Umbilical cord (tissue), 2 donors: ENCODE results near the gene STARD3. TPM values are rescaled to one million over a fixed set of nuclear protein-coding genes. Genes with fewer than 3 reads are reported as not detected.
"Not testable (repeated sequence)": the region's sequence is repeated elsewhere in the genome, so short reads cannot be mapped to it uniquely, and the experiment has no call there.

ENCODE experiments used
- DNase-seq: peaks from one replicate; pipeline ENCODE4 v3.0.0-alpha.2; 2015; ENCODE audit warnings: low spot score
- total RNA-seq: library from RNA; depleted of rRNA; stranded (reverse); fragments of >200 nt; gene quantifications from one replicate; pipeline ENCODE4 v1.2.3, GENCODE V29; 2014; ENCODE audit warnings: low replicate concordance; ENCODE audit not compliant: insufficient read depth

Gene STARD3
- total RNA-seq, result 20.5 TPM

DNA sequence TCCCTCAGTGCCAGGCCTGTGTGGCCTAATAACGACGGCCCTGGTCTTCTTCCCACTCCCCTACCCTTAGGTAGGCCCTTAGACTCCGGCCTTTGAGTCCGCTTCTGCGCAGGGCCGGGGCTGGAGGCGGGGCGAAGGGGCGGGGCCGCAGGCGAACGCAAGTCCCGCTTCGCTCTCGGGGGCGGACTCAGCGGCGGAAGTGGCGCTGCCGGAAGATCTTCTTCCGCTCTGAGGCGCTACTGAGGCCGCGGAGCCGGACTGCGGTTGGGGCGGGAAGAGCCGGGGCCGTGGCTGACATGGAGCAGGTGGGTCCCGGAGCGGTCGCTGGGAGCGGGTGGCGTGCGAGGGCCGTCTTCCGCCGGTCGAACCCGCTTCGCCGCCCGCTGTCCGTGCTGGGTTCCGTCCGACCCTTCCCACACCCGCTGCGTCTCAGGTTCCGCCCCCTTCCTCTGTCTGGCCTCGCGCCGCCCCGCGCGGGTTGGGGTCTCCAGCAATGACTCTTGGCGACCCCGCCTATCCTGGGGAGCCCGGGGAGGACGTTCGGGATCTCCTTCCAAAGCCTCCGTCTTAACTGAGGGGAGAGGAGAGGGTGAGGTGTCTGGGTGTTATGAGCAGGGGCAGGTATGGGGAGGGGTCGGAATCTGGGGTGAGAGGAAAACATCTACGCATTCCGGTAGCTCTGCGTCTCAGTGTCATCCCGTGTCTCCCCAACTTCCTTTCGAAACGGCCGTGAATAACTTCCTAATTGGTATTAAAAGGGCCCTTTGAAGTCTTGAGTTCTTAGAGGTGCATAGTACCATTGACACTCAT lies at the start of gene STARD3:
TSS of gene STARD3 (plus strand) at position 218 of the 810 bp plus-strand sequence. CDS start 16,388 bp downstream, outside the sequence.
- DNase-seq, result peak; percentile 92

DNA sequence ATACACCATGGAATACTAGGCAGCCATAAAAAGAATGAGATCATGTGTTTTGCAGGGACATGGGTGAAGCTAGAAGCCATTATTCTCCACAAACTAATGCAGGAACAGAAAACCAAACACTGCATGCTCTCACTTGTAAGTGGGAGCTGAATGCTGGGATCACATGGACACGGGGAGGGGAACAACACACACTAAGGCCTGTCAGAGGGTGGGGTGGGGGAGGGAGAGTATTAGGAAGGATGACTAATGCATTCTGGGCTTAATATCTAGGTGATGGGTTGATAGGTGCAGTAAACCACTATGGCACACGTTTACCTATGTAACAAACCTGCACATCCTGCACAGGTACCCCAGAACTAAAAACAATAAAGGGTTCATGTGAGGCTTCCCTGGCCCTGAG lies 46.8 kb upstream of the STARD3 start:
- DNase-seq, result not testable (repeated sequence)

DNA sequence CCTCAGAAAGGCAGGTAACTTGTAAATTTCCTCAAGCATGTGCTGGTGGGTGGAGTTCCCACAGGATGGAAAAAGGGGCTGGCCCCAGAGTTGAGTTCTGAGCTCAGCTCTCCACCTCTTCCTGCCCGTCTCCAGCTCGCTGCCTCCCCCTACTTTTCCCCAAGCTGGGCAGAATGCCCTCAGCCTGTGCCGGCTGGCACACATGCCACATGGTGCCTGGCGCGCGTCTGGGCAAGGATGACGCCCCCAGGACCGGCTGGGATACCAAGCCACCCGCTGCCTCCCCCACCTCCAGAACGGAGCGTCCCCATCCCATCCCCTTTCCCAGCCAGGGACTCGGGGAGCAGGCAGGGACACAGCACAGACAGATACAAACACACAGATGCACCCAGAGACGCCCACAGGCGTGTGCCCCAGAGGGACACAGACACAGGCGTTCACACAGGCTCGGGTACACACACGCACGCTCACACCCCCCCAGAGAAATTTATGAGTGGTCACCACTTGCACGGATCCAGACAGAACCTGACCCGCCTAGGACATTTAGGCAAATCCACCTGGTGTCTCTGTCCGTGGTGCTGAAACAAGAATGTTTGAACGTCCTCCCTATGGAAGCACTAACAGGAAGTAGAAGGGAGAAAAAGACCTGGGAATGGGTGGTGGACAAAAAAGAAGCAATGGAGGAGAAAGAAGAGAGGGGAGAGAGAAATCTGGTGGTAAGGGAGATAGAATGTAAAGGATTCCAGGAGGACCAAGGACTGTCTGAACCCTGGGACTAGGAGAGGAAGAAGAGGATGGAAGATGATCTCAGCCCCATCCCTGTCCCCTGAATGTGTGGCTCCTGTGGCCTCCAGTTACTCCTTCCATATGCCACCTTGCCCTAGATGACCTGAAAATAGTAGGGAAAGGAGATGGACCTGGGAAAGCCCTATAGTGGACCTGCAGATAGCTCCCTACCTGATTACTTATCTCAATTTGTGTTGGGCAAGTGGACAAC lies 44.7 kb upstream of the STARD3 start:
- peak; percentile 60 for DNase-seq

DNA sequence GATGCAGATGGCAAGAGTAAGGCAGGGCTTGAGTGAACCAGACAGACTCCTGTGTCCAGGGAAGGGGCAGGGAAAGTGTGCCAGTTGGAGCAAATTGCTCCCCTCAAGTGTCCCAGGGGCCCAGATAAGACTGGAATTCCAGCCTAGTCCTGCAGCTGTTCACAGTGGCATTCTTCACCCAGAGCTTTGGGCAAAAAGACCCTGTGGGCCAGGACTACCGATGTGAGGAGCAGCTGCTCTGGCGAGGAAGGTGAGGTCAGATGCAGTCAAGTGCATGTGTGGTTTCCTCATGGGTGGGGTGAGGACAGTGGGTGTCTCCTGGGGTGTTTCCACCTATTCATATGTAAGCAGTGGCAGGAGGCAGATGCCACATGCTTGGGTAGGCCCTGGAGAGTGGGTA lies 43.6 kb upstream of the STARD3 start:
- no peak for DNase-seq

DNA sequence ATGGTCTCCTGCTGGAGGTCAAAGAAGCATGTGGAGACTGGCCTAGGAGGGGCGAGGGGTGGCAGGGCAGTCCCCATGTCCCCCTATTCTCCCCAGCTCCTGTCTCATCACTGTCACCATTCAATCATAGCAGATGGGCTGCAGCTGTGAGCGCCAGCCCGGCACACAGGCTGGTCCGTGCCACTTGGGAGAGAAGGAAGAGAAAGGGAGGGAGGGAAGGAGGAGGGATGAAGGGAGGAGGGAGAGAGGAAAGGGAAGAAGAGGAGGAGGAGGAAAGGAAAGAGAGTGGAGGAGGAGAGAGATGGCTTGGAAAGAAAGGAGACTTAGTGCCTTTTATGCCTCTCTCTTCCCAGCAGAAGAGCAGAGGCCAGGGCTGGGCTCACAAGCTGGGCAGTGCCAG lies 41.6 kb upstream of the STARD3 start:
- DNase-seq, result no peak

DNA sequence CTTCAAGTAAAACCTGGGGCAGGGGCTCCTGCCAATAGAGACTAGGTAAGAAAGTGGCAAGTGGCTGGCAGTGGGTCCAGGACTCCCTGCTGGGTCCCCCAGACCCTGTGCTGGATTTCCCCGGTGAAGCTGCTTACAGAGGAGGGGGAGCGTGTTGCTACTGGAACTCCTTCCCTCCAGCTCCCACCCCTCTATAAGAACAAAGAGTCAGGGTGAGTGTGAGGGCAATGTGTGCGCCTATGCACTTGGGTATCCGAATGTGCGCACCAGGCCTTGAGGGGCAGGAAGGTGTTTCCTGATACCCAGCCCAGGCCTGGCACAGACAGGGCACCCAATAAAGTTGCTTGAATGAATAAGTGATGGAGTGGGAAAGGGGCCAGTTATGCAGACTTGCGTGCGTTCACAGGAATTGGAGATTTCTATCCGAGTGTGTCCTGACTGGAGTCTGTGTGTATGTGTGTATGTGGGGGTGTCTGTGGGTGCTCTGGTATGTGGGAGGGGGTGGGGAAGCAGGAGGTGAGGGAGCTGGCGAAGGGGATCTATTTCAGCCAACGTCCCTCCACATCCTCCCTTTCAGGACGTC lies 40.9 kb upstream of the STARD3 start:
- DNase-seq, result no peak

DNA sequence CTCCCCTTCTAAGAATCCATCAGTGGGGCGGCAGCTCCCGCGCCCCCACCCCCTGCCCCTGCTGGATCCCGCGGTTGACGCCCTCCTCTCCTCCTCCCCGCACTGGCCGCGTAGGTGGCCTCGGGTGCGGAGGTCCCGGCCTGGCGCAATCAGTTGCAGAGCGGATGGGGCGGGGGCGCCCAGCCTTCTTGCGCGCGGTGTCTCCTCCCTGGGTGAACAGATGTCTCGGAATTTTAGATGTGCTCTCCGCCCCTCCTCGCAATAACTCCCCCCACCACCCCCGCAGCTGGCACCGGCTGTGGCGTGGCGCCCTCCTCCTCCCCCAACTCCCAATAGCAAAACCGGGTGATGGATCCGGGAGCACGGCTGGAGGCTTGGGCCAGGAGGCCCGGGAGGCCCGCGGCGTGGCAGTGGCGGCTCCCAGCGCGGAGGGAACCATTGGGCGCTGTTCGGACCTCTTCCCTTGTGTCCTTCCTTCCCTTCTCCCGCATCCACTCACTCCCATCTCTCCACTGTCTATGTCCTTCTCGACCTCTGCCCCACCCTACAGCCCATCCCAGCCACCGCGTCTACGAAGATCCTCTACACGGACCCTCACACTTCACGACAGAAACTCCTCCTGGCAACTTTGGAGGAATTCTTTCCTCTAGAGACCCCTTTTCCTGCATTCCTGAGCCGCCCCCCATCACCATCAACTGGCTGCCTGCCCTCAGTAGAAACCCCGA lies 40.2 kb upstream of the STARD3 start:
- no peak for DNase-seq

DNA sequence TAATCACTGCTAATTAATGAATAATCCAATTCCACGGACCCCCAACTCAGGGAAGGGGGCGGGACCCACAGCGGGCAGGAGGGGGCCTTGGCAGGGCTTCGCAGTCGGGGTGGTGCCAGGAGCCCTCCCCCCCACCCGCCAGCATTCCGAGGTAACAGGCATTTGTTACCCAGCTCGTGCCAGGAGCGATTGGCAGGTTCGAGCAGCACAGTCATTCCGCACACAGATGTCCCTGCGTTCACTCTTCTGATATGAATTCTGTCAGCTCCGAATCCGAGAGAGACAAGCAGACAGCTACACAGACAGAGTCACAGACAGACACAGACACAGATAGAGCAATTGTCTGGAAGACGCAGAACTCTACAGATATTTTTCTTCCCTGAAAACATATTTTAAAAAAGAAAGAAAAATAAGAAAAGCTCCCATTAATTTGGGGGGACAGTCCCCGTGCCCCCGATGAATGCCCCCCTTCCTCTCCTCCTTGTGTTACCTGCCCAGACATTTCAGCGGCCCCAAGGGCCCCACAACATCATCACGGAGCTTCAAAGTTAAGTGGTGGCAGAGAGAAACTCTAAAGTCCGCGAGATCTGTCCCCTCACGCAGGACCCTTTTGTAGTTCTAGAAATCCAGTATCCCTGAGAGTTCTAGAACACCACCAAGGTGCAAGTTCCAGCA lies 39.4 kb upstream of the STARD3 start:
- DNase-seq, result no peak

DNA sequence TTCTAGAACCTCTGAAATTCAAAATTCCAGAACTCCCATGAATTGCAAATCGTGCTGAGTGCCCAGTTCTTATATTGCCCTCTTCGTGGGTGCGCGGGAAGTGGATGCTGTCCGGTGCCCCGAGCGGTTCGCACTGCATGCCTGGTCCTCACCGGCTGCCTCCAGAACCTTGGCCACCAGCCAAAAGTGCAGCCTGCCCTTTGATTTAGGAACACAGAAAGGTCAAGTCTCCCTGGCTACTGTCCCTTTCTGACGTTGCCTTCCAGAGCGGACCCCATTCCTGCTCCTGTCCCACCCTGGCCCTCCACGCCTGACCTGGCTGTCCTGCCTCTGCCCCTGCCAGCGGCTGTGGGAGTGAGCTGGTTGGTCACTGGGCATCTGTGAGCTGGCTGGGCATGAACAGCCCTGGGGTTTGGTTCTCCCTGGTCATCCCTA lies 38.9 kb upstream of the STARD3 start:
- no peak for DNase-seq

DNA sequence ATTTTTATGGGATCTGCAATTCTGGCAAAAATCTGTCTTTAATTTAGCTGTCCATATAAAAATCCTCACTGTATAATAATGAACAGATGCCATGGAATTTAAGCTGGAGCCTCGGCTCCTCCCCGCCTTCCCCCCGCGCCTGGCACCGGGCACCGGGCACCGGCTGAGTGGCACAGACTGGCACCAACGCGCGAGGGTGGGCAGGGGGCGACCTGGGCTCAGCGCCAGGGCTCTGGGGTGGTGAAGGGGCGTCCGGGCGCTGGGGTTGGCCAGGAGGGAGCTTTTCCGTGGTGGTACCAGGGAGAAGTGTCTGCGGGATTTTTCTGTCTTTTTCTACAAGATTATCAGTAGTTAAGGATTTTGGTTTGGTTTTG lies 38.3 kb upstream of the STARD3 start:
- DNase-seq, result no peak

DNA sequence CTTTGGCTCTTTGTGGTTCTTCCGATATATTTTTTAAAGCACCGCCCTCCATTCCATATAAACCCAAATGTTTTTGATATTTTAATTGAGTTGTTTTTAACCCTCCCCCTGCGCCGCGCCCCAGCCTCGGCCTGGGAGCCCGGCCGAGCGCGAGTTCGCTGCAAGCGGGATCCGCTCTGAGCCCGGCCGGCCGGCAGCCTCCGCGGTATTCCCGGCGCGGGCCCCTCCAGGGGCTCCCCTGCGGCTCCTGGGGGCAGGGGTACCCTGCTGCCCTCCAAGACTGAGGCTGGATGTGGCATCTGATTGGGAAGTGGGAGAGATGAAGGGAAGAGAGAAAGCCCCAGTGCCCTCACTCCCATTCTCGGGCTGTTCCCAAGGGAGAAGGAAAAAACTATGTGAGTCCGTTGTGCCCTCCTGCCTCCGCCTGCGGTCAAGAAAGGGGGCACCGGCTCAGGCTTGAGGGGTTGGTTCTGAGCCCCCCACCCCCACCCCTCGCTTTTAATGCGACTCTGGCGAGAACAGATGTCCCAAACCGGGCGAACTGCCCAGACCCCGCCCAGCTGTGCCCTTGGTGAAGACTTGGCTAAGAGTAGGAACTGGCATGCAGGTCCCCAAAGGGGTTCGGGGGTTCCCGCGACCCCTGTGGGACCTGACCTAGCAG lies 37.8 kb upstream of the STARD3 start:
- no peak for DNase-seq

DNA sequence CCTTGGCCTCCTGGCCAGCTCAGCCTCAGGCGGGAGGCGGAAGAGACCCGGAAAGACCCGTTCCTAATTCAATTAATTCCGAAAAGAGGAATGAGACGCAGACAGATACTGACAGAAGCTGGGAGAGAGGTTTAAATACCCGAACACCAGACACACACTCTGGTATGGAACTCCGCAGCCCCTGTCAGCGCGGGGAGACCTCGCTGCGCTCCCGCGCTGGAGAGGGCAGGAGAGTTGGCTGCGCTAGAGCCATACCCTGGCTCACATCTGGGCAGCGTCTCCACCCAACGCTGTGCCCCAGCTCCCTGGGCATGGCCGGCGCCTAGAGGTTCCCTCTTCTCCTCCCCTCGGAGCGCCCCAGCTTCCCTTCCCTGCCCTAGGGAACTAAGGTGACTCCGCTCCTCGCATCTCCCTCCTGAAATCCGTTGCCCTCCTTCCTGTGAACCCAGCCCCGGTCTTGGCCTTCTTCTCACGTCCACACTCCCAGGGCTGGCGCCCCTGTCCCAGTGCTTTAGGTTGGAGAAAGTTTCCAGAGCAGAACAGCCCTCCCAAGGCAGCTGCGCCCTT lies 37.2 kb upstream of the STARD3 start:
- no peak for DNase-seq

DNA sequence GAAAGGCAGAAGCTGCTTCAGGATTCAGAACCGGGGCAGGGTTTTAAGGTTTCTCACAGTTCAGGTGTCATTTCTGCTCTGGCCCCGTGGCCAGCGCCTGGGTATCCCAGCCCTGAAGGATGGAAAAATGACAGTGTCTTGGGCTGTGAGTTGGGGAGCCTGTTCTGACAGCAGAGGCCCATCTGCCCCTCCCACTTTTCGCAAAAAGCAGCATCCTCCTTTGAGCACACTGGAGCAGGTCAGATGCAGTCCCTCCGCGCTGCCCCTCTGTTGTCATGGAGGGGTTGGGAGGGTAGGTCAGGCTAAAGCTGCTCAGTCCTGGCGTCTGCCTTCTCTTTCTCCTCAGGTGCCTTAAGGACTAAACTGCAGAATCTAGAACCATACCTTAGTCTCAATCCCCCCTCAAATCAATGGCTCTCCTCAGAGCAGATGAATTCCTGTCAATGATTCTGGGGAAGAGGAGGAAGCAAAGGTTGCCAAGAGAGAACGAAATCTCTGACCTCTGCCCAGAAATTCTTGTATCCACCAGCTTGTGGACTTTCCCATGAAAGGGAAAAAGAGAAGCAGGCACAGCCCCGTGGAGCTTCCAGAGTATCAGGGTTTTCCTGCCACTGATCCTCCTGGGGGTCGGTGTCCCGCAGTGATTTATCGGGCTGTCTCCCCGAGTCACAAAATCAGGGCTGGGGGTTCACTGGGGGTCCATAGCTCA lies 36.5 kb upstream of the STARD3 start:
- DNase-seq, result no peak

DNA sequence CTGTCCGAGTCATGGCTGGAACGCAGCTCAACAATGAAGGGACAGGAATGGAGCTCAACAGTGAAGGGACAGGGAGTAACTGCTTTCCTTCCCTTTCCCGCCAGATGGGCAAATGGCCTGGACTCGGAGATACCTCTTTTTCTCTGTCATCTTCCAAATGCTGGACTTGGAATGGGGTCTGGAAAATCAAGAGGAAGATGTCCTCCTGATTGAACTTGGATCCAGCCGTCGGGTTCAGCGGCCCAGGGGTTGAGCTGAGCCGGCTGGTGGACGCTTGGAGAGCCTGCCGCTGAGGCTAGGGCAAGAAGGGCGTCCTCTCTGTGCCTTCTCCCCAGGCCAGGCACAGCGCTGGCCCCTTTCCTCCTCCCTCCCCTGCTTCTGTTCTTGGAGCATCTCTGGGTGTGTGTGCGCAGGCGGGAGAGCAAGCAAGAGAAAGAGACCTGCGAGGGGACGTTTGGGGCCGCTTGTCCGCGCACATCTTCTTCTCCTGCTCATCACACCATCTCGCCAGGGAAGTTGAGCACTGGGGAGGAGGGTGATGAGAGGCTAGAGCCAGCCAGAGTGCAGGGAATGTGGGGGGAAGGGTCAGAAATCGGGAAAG lies 35.8 kb upstream of the STARD3 start:
- DNase-seq, result no peak

DNA sequence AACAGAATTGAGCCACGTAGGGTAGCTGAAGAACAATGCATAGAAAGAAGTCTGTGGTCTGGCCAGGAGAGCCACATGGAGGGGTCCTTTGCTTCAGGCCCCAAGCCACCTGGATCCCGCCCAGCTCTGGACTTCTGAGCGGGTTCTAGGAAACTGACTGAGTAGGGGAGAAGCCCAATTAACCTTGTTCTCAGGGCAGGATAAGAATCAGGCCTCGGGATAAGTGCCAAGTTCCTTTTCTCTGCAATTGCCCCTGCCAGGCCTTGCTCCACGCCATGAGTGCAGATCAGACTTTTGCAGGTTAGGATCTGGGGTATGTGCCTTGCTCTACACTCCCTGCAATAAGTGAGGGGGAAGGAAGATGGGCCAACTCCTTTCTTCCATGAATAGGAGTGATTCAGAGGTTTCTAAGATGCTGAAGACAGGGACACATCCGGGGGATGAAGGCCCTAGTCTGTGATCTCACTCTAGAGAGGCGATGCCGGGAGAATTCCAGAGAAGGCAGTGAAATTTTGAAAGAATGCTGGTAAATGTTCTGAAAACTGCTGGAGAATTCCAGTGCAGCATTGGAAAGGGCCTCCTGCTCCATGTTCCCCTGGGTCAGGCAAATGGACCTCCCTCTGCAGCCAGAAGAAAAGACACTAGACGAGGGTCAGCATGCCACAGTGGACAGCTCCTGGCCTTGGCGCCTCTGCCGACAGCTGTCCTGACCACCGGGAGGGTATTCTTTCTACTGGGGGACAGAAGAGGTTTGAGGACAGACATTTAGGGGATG lies 35.0 kb upstream of the STARD3 start:
- DNase-seq, result no peak

DNA sequence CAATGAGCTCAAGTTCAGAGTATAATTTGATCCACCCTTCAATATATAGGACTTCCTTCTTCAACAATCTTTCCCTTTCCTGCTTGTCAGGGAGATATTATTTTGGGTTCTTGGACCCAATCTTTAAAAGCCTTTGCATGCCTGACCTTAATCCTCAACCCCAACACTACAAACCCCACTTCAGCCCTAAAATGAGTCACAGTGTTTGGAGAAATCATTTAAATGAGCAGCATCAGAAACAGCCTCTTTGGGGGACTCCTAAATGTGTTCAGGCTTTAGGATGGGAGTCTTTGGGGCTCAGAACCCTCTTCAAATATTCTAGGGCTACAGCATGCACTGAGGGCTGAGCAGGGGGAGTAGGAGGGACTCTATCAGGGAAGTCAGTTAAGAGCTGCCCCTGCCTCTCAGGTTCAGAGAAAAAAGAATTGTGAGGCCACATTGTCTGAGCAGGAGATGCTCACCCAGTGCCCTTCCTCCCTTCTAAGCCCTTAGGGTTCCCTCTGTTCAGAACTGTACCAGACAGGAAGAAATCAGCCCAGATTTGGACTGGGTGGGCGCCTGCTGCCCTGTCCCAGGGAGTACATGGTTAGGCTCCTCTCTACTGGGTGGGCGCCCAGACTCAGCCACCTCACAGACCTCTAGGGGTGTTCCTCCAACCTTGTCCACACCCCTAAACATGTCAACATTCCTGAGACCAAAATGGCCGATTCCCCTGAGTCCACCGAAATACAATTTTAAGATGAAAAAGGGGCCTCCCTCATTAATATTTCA lies 34.2 kb upstream of the STARD3 start:
- DNase-seq, result no peak

DNA sequence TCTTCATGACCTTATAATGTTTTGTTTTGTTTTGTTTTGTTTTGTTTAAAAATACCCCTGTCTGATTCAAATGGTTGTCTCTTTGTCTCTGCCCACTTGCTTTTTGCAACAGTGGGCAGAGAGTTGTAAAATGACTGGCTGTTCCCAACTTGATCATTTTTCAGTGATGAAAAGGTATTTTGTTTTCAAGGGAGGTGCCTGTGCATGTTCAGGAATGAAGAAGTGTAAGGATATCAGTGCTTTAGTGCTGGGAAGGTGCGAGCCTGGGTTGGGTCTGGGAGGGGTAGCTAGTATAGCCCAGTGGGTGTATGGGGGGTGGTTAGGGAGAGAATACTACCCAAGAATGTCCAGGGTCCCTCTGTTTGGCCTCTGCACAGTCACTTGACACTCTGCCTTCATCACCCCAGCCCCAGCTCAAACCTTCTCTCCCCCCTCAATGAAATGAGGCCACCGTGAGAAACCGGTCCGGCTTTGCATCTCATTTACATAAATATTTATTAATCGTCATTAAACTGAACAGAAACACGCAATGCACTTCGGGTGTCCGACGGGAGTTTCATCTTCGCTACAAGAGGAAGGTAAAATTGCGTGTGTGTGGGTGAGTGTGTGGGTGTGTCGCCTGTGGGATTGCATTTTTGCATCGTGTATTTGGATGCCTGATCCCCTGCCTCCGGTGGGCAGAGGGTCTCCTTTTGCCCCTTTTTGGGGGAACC lies 33.5 kb upstream of the STARD3 start:
- peak; percentile 28 for DNase-seq
